ENCODE results near the gene SPAG8. TPM values are rescaled to one million over a fixed set of nuclear protein-coding genes. Genes with fewer than 3 reads are reported as not detected.

The SPAG8 gene
- total RNA-seq, 6 experiments from 2014 or later = 0.42 to 1.3 (median 0.80) TPM; not detected in 3

- TF ChIP-seq CTCF (IDR thresholded peaks at IDR 0.05) (no peak), POLR2A (IDR thresholded peaks at IDR 0.05) (no peak)
- peaks cover 0 to 30% (median 5%) of the 10 kb centered on the region in 4 donors for H3K4me1 ChIP-seq
Measured at GRCh38 chr9:35829764-35830096, 17.7 kb upstream of the SPAG8 start.

GRCh38 chr9:35829084-35829763 is 17.2 kb upstream of the SPAG8 start, which contains the start of gene TMEM8B:
TMEM8B (plus strand) TSS chr9:35829228; CDS start chr9:35829448, 220 bp downstream.
- H3K36me3 ChIP-seq = no peaks in the 10 kb centered on the region
- no peak for TF ChIP-seq CTCF (IDR thresholded peaks at IDR 0.05)
- no peak for TF ChIP-seq POLR2A (IDR thresholded peaks at IDR 0.05)
- peak; percentile 84 to 93 (median 90) for ATAC-seq
- peak; percentile 96 to 97 (median 97) for DNase-seq
- H3K4me3 ChIP-seq = peak within 1 kb of the TSS; percentile 62 to 88 (median 75)
- peak within 1 kb of the TSS; percentile 81 to 87 (median 82) for H3K27ac ChIP-seq
- intact Hi-C loops (cut with DNase I) = loop anchor here in 1 of 2 donors (10.0 kb wide), 1 partner anchor 56 kb away; no protein-coding TSS in a partner anchor
- peaks cover 0 to 25% (median 1%) of the 10 kb centered on the region in 4 donors for H3K4me1 ChIP-seq
- 0% methylated on average over 7 of the region's 53 CpGs for WGBS (ENCODE audit: insufficient coverage, low coverage, low lambda C conversion rate, missing lambda C conversion rate)
- no peaks in the 10 kb centered on the region for H3K27me3 ChIP-seq
- no peaks in the 10 kb centered on the region for H3K9me3 ChIP-seq

More at GRCh38 chr9:35829764-35830096, 17.7 kb upstream of the SPAG8 start:
- no peaks in the 10 kb centered on the region for H3K27me3 ChIP-seq
- peak overlapping the region; percentile 62 to 88 (median 75) for H3K4me3 ChIP-seq
- ATAC-seq (no peak), DNase-seq (no peak)
- H3K36me3 ChIP-seq = no peaks in the 10 kb centered on the region
- peak overlapping the region in 1 of 3 donors; percentile 87 for H3K27ac ChIP-seq
- intact Hi-C loops (cut with DNase I) = loop anchor here in 1 of 2 donors (10.0 kb wide), 1 partner anchor 55 kb away; no protein-coding TSS in a partner anchor
- H3K9me3 ChIP-seq = no peaks in the 10 kb centered on the region
- 45% methylated on average over 2 of the region's 2 CpGs for WGBS (ENCODE audit: insufficient coverage, low coverage, low lambda C conversion rate, missing lambda C conversion rate)

GRCh38 chr9:35828716-35829083 is 16.6 kb upstream of the SPAG8 start, which contains the start of gene FAM221B:
FAM221B (minus strand) TSS chr9:35828732; CDS start chr9:35826161, 2,571 bp downstream.
- TF ChIP-seq CTCF (IDR thresholded peaks at IDR 0.05) (no peak), POLR2A (IDR thresholded peaks at IDR 0.05) (no peak)
- Histone ChIP-seq H3K4me1 (peaks cover 0 to 22% (median 0%) of the 10 kb centered on the region in 4 donors), H3K36me3 (no peaks in the 10 kb centered on the region), H3K4me3 (peak within 1 kb of the TSS; percentile 62 to 88 (median 75)), H3K9me3 (no peaks in the 10 kb centered on the region), H3K27me3 (no peaks in the 10 kb centered on the region), H3K27ac (peak within 1 kb of the TSS; percentile 81 to 87 (median 82))
- ATAC-seq (peak in 2 of 4 donors; percentile 2 to 4), DNase-seq (peak in 1 of 3 donors; percentile 38)
- intact Hi-C loops (cut with DNase I) = loop anchor here in 1 of 2 donors (10.0 kb wide), 1 partner anchor 56 kb away; no protein-coding TSS in a partner anchor
- WGBS (ENCODE audit: insufficient coverage, low coverage, low lambda C conversion rate, missing lambda C conversion rate) = 2% methylated on average over 20 of the region's 21 CpGs

- Histone ChIP-seq H3K4me1 (peaks cover 0 to 19% (median 0%) of the 10 kb centered on the region in 4 donors), H3K27ac (no peak overlapping the region), H3K27me3 (no peaks in the 10 kb centered on the region), H3K4me3 (no peak overlapping the region), H3K36me3 (no peaks in the 10 kb centered on the region), H3K9me3 (no peaks in the 10 kb centered on the region)
- DNase-seq (no peak), ATAC-seq (no peak)
- TF ChIP-seq POLR2A (IDR thresholded peaks at IDR 0.05) (no peak), CTCF (IDR thresholded peaks at IDR 0.05) (no peak)
- 85% methylated on average over 3 of the region's 3 CpGs for WGBS (ENCODE audit: insufficient coverage, low coverage, low lambda C conversion rate, missing lambda C conversion rate)
- intact Hi-C loops (cut with DNase I) = loop anchor here in 1 of 2 donors (10.0 kb wide), 1 partner anchor 57 kb away; no protein-coding TSS in a partner anchor
Measured at GRCh38 chr9:35827486-35827885, 15.4 kb upstream of the SPAG8 start.

Measured in right lobe of liver (tissue), 6 donors.